ENCODE results near the gene DNTT. TPM values are rescaled to one million over a fixed set of nuclear protein-coding genes. Genes with fewer than 3 reads are reported as not detected.

DNTT gene
- polyA plus RNA-seq, 2 donors, result not detected

DNA sequence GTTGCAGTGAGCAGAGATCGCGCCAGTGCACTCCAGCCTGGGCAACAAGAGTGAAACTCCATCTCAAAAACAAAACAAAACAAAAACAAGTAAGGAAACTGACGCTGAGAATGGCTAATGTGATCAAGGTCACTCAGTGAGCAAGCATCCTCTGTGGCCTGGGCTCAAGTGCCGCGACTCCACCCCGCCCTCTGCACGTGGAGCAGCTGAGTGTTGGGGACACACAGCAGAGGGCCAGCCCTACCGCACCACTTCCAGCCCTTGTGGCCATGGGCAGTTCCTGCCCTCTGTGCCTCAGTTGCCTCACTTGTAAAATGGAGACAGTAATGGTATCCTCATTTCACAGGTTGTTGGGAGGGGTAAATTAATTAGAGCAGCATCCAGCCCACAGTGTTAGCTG lies 75.5 kb downstream of the DNTT start:
- no peak overlapping the region for H3K27ac ChIP-seq (ENCODE audit: low read depth in 2 of 2, low read length in 1 of 2)
- peaks cover 2 to 8% of the 10 kb centered on the region in 2 donors for H3K4me1 ChIP-seq (ENCODE audit: control insufficient read depth in 2 of 2, insufficient read depth in 2 of 2, low read length in 1 of 2)
- H3K27me3 ChIP-seq (ENCODE audit: control insufficient read depth in 1 of 2, insufficient read depth in 2 of 2, low read length in 2 of 2), result no peaks in the 10 kb centered on the region
- no peaks in the 10 kb centered on the region for H3K36me3 ChIP-seq (ENCODE audit: control insufficient read depth in 2 of 2, insufficient read depth in 2 of 2, low read length in 1 of 2)
- H3K9me3 ChIP-seq (ENCODE audit: control insufficient read depth in 2 of 2, insufficient read depth in 1 of 2, low read depth in 1 of 2, low read length in 1 of 2), result no peaks in the 10 kb centered on the region
- 75 to 81% methylated on average over 8 of the region's 8 CpGs for WGBS, 2 donors
- no peak overlapping the region for H3K4me3 ChIP-seq (ENCODE audit: low read depth in 1 of 2, low read length in 2 of 2)

DNA sequence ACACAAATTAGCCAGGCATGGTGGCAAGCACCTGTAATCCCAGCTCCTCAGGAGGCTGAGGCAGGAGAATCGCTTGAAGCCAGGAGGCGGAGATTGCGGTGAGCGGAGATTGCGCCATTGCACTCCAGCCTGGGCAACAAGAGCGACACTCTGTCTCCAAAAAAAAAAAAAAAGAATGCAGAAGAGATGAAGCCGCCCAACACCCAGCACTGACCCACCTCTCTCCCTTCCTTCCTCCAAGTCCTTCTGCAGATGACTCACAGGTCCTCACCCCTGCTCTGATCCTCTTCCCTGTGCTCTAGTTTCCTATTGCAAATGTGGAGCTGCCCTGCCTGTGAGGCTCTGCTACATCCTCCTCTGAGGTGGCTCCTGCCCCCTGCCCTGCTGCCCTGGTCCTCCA lies 76.6 kb downstream of the DNTT start:
- WGBS, 2 donors, result 91 to 94% methylated on average over 7 of the region's 7 CpGs
- H3K27me3 ChIP-seq (ENCODE audit: control insufficient read depth in 1 of 2, insufficient read depth in 2 of 2, low read length in 2 of 2), result no peaks in the 10 kb centered on the region

DNA sequence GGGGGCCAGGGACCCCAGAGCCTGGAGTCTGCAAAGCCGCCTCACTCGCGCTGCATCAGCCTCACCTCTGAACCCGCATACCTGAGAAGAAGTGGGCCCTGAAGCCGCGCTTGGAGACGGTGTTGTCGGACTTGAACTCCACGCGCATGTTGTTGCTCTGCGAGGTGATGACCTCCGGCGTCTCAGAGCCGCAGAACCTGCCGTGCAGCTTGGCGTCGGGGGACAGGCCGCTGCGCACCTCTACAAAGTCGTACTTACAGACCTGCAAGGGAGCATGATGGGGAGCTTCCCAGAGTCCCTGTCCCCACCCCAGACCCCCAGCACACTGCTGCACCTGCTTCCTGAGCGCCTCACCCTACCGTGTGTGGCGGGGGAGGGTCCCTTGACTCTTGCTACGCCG lies 80.3 kb downstream of the DNTT start:
- Histone ChIP-seq H3K36me3 (ENCODE audit: control insufficient read depth in 2 of 2, insufficient read depth in 2 of 2, low read length in 1 of 2) (no peaks in the 10 kb centered on the region), H3K27me3 (ENCODE audit: control insufficient read depth in 1 of 2, insufficient read depth in 2 of 2, low read length in 2 of 2) (no peaks in the 10 kb centered on the region)
- WGBS, 2 donors, result 60 to 63% methylated on average over 25 of the region's 25 CpGs

More for the DNA sequence above, 76.6 kb downstream of the DNTT start:
- Histone ChIP-seq H3K36me3 (ENCODE audit: control insufficient read depth in 2 of 2, insufficient read depth in 2 of 2, low read length in 1 of 2) (no peaks in the 10 kb centered on the region), H3K4me3 (ENCODE audit: low read depth in 1 of 2, low read length in 2 of 2) (no peak overlapping the region), H3K9me3 (ENCODE audit: control insufficient read depth in 2 of 2, insufficient read depth in 1 of 2, low read depth in 1 of 2, low read length in 1 of 2) (no peaks in the 10 kb centered on the region), H3K27ac (ENCODE audit: low read depth in 2 of 2, low read length in 1 of 2) (no peak overlapping the region), H3K4me1 (ENCODE audit: control insufficient read depth in 2 of 2, insufficient read depth in 2 of 2, low read length in 1 of 2) (peaks cover 2 to 4% of the 10 kb centered on the region in 2 donors)

DNA sequence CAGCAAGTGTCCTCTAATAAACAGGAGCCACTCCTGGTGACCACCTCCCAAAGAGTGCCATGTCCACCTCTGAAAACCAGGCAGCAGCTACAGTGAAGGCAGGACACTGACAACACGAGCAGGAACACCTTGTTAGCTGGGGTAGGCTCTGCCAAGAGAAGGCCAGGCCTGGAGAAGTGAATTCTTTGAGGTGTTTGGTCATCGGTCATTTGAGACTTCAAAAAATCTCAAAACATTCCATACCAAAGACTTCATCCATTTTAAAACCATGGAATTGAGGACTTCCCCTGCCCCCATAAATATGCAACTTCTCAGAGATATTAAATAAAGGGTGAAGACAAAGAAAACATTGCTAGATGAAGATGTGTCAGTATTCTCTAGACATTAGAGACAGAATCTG lies 82.9 kb downstream of the DNTT start:
- WGBS, 2 donors, result 73 to 86% methylated on average over 2 of the region's 2 CpGs

More for the DNA sequence above, 80.3 kb downstream of the DNTT start:
- Histone ChIP-seq H3K4me1 (ENCODE audit: control insufficient read depth in 2 of 2, insufficient read depth in 2 of 2, low read length in 1 of 2) (no peaks in the 10 kb centered on the region), H3K4me3 (ENCODE audit: low read depth in 1 of 2, low read length in 2 of 2) (no peak overlapping the region), H3K27ac (ENCODE audit: low read depth in 2 of 2, low read length in 1 of 2) (no peak overlapping the region), H3K9me3 (ENCODE audit: control insufficient read depth in 2 of 2, insufficient read depth in 1 of 2, low read depth in 1 of 2, low read length in 1 of 2) (no peaks in the 10 kb centered on the region)

DNA sequence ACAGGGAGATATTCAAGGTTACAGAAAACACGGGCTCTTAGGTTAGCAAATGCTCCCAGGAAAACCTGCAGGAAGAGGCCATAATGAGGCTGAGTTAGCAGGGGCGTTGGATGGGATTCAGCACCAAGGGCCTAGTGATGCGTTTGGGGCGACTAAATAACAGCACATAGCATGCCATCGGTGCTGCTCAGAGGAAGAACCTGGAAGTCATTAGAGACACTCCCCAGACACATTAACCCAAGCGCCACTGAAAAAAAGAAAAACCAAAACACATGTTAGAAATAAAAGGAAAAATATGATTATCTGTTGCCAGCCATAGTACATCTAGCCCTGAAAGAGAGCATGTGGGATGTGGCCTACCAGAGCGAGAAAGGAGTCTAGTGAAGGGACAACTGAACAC lies 83.4 kb downstream of the DNTT start:
- WGBS, 2 donors, result 82 to 91% methylated on average over 7 of the region's 7 CpGs
- no peak overlapping the region for H3K27ac ChIP-seq (ENCODE audit: low read depth in 2 of 2, low read length in 1 of 2)
- H3K36me3 ChIP-seq (ENCODE audit: control insufficient read depth in 2 of 2, insufficient read depth in 2 of 2, low read length in 1 of 2), result no peaks in the 10 kb centered on the region
- H3K4me1 ChIP-seq (ENCODE audit: control insufficient read depth in 2 of 2, insufficient read depth in 2 of 2, low read length in 1 of 2), result peaks cover 0 to 6% of the 10 kb centered on the region in 2 donors
- no peaks in the 10 kb centered on the region for H3K27me3 ChIP-seq (ENCODE audit: control insufficient read depth in 1 of 2, insufficient read depth in 2 of 2, low read length in 2 of 2)
- no peaks in the 10 kb centered on the region for H3K9me3 ChIP-seq (ENCODE audit: control insufficient read depth in 2 of 2, insufficient read depth in 1 of 2, low read depth in 1 of 2, low read length in 1 of 2)
- H3K4me3 ChIP-seq (ENCODE audit: low read depth in 1 of 2, low read length in 2 of 2), result no peak overlapping the region

More for the DNA sequence above, 82.9 kb downstream of the DNTT start:
- Histone ChIP-seq H3K27me3 (ENCODE audit: control insufficient read depth in 1 of 2, insufficient read depth in 2 of 2, low read length in 2 of 2) (no peaks in the 10 kb centered on the region), H3K4me3 (ENCODE audit: low read depth in 1 of 2, low read length in 2 of 2) (no peak overlapping the region), H3K27ac (ENCODE audit: low read depth in 2 of 2, low read length in 1 of 2) (no peak overlapping the region), H3K4me1 (ENCODE audit: control insufficient read depth in 2 of 2, insufficient read depth in 2 of 2, low read length in 1 of 2) (peaks cover 0 to 6% of the 10 kb centered on the region in 2 donors), H3K36me3 (ENCODE audit: control insufficient read depth in 2 of 2, insufficient read depth in 2 of 2, low read length in 1 of 2) (no peaks in the 10 kb centered on the region), H3K9me3 (ENCODE audit: control insufficient read depth in 2 of 2, insufficient read depth in 1 of 2, low read depth in 1 of 2, low read length in 1 of 2) (no peaks in the 10 kb centered on the region)

Other genes starting within 250 kb of the DNTT start
- 1 to 10 TPM; 3.4 to 5.5 TPM for gene ZNF518A, start 174.1 kb upstream of the DNTT start, polyA plus RNA-seq
- 10 to 100 TPM; 46.8 to 51.1 TPM for gene BLNK, start 32.9 kb upstream of the DNTT start, polyA plus RNA-seq
- gene OPALIN, start 54.6 kb downstream of the DNTT start, polyA plus RNA-seq, result not detected
- under 1 TPM; 0.08 TPM for gene TLL2, start 209.5 kb downstream of the DNTT start, polyA plus RNA-seq